MM.1S (cell line): ENCODE data around the gene WDPCP.

ENCODE experiments used
- DNase-seq: peaks from one replicate; pipeline ENCODE4 v3.0.0-alpha.2; 2015
- H2AFZ ChIP-seq: fragments of 300-600 bp; sonication (generic); 2 replicates; pipeline ENCODE4 v1.6.0; 2016; ENCODE audit warnings: antibody characterized with exemption, low read length
- H3F3A ChIP-seq: fragments of 300-600 bp; sonication (generic); 2 replicates; pipeline ENCODE4 v1.6.1; 2016; ENCODE audit warnings: mild to moderate bottlenecking, antibody characterized with exemption, low read length, moderate library complexity, mixed read lengths; ENCODE audit not compliant: insufficient read depth
- H3K27ac ChIP-seq: fragments of 300-600 bp; sonication (generic); 2 replicates; pipeline ENCODE4 v1.5.1; 2016; ENCODE audit warnings: mild to moderate bottlenecking, low read length
- H3K27me3 ChIP-seq: fragments of 300-600 bp; sonication (generic); replicated peaks from 2 replicates; pipeline ENCODE4 v1.6.0; 2016; ENCODE audit warnings: low read length; ENCODE audit not compliant: insufficient read depth
- H3K36me3 ChIP-seq: fragments of 300-600 bp; sonication (generic); replicated peaks from 2 replicates; pipeline ENCODE4 v1.6.1; 2016; ENCODE audit warnings: mild to moderate bottlenecking, low read length, mixed read lengths; ENCODE audit not compliant: insufficient read depth
- H3K4me1 ChIP-seq: fragments of 300-600 bp; sonication (generic); 2 replicates; pipeline ENCODE4 v1.6.1; 2016; ENCODE audit warnings: low read length, mixed read lengths
- H3K4me2 ChIP-seq: fragments of 300-600 bp; sonication (generic); 2 replicates; pipeline ENCODE4 v1.6.0; 2016; ENCODE audit warnings: low read depth, low read length
- H3K4me3 ChIP-seq: fragments of 300-600 bp; sonication (generic); 2 replicates; pipeline ENCODE4 v1.5.1; 2016; ENCODE audit warnings: low read length, mixed read lengths
- H3K79me2 ChIP-seq: fragments of 300-600 bp; sonication (generic); 2 replicates; pipeline ENCODE4 v1.6.1; 2016; ENCODE audit warnings: mixed run types, low read length, mixed read lengths
- H3K9ac ChIP-seq: fragments of 300-600 bp; sonication (generic); 2 replicates; pipeline ENCODE4 v1.6.1; 2016; ENCODE audit warnings: low read length, mixed read lengths
- H3K9me2 ChIP-seq: fragments of 300-600 bp; sonication (generic); replicated peaks from 2 replicates; pipeline ENCODE4 v1.6.1; 2016; ENCODE audit warnings: mild to moderate bottlenecking, low read length, mixed read lengths; ENCODE audit not compliant: insufficient read depth
- H3K9me3 ChIP-seq: fragments of 300-600 bp; sonication (generic); replicated peaks from 2 replicates; pipeline ENCODE4 v1.6.1; 2016; ENCODE audit warnings: mild to moderate bottlenecking, low read length, mixed read lengths; ENCODE audit not compliant: insufficient read depth
- H4K20me1 ChIP-seq: fragments of 300-600 bp; sonication (generic); 2 replicates; pipeline ENCODE4 v1.6.1; 2016; ENCODE audit warnings: mild to moderate bottlenecking, low read length, moderate library complexity, mixed read lengths; ENCODE audit not compliant: insufficient read depth
- CTCF ChIP-seq: fragments of 300-600 bp; sonication (generic); IDR thresholded peaks from 2 replicates; pipeline ENCODE4 v1.5.1; 2016; ENCODE audit warnings: antibody characterized with exemption, low read length, mixed read lengths
- EZH2 ChIP-seq: fragments of 300-600 bp; sonication (generic); optimal IDR thresholded peaks from 2 replicates; pipeline ENCODE3; 2017; ENCODE audit warnings: low read depth, mild to moderate bottlenecking, antibody characterized with exemption, low read length, mixed read lengths
- EZH2phosphoT487 ChIP-seq: fragments of 300-600 bp; sonication (generic); IDR thresholded peaks from 2 replicates; pipeline ENCODE4 v1.6.1; 2018; ENCODE audit warnings: antibody characterized with exemption, low read length

Gene WDPCP

GRCh38 chr2:63093502-63093901 is 494.8 kb downstream of the WDPCP start:
- Histone ChIP-seq H3K36me3 (no peaks in the 10 kb centered on the region), H3F3A (no peaks in the 10 kb centered on the region), H3K27ac (no peak overlapping the region), H4K20me1 (no peaks in the 10 kb centered on the region), H2AFZ (no peak overlapping the region), H3K27me3 (no peaks in the 10 kb centered on the region), H3K4me1 (no peaks in the 10 kb centered on the region), H3K79me2 (no peaks in the 10 kb centered on the region), H3K9ac (no peak overlapping the region), H3K4me3 (no peak overlapping the region), H3K9me3 (no peaks in the 10 kb centered on the region), H3K9me2 (no peaks in the 10 kb centered on the region), H3K4me2 (no peak overlapping the region)
- DNase-seq = no peak
- TF ChIP-seq CTCF = no peak

GRCh38 chr2:63092857-63093256 is 495.4 kb downstream of the WDPCP start:
- no peaks in the 10 kb centered on the region for H3F3A ChIP-seq

GRCh38 chr2:63092401-63092800 is 495.9 kb downstream of the WDPCP start:
- Histone ChIP-seq H3K9me2 (no peaks in the 10 kb centered on the region), H3K9me3 (no peaks in the 10 kb centered on the region), H2AFZ (no peak overlapping the region), H3K27ac (no peak overlapping the region), H4K20me1 (no peaks in the 10 kb centered on the region), H3K79me2 (no peaks in the 10 kb centered on the region), H3K4me2 (no peak overlapping the region), H3K27me3 (no peaks in the 10 kb centered on the region), H3K36me3 (no peaks in the 10 kb centered on the region), H3K9ac (no peak overlapping the region), H3F3A (no peaks in the 10 kb centered on the region), H3K4me3 (no peak overlapping the region), H3K4me1 (no peaks in the 10 kb centered on the region)
- no peak for TF ChIP-seq EZH2
- DNase-seq = no peak

More at GRCh38 chr2:63092857-63093256, 495.4 kb downstream of the WDPCP start:
- H3K9me3 ChIP-seq = no peaks in the 10 kb centered on the region
- no peaks in the 10 kb centered on the region for H3K36me3 ChIP-seq
- no peak overlapping the region for H3K4me3 ChIP-seq
- H4K20me1 ChIP-seq = no peaks in the 10 kb centered on the region
- H3K27ac ChIP-seq = no peak overlapping the region
- no peak overlapping the region for H3K4me2 ChIP-seq
- no peak overlapping the region for H3K9ac ChIP-seq
- no peak overlapping the region for H2AFZ ChIP-seq
- no peaks in the 10 kb centered on the region for H3K27me3 ChIP-seq
- no peaks in the 10 kb centered on the region for H3K9me2 ChIP-seq
- no peaks in the 10 kb centered on the region for H3K79me2 ChIP-seq
- H3K4me1 ChIP-seq = no peaks in the 10 kb centered on the region
- TF ChIP-seq EZH2phosphoT487 (no peak), CTCF (no peak), EZH2 (no peak)
- no peak for DNase-seq

GRCh38 chr2:63086687-63087086 is 501.6 kb downstream of the WDPCP start:
- Histone ChIP-seq H3K9ac (no peak overlapping the region), H3K9me3 (no peaks in the 10 kb centered on the region), H3K27me3 (no peaks in the 10 kb centered on the region), H3F3A (no peaks in the 10 kb centered on the region), H3K4me3 (no peak overlapping the region), H3K4me2 (no peak overlapping the region), H3K36me3 (no peaks in the 10 kb centered on the region), H3K27ac (no peak overlapping the region), H2AFZ (no peak overlapping the region), H3K9me2 (no peaks in the 10 kb centered on the region), H3K79me2 (no peaks in the 10 kb centered on the region), H4K20me1 (no peaks in the 10 kb centered on the region), H3K4me1 (no peaks in the 10 kb centered on the region)
- TF ChIP-seq EZH2phosphoT487 (no peak), CTCF (no peak), EZH2 (no peak)
- DNase-seq = no peak
